H9 (cell line): Measurements from ENCODE around the gene APBB2. TPM values are rescaled to one million over a fixed set of nuclear protein-coding genes. Genes with fewer than 3 reads are reported as not detected.

Experiments
- DNase-seq: peaks from one replicate; pipeline ENCODE4 v3.0.0-alpha.2; 2017
- H2AFZ ChIP-seq: one replicate; pipeline ENCODE4 v1.6.1; 2013; ENCODE audit warnings: mild to moderate bottlenecking, low read length, control low read depth, moderate library complexity
- H2AK5ac ChIP-seq: 2 replicates; pipeline ENCODE4 v1.6.1; 2013; ENCODE audit warnings: low read length, control low read depth, mixed read lengths; ENCODE audit not compliant: insufficient read length
- H2BK120ac ChIP-seq: one replicate; pipeline ENCODE4 v1.6.1; 2013; ENCODE audit warnings: low read depth, mild to moderate bottlenecking, low read length, control low read depth, inconsistent platforms; ENCODE audit not compliant: poor library complexity, severe bottlenecking
- H2BK12ac ChIP-seq: 2 replicates; pipeline ENCODE4 v1.6.1; 2013; ENCODE audit warnings: low read length, control low read depth, mixed read lengths, low read depth; ENCODE audit not compliant: insufficient read length
- H2BK15ac ChIP-seq: 2 replicates; pipeline ENCODE4 v1.6.1; 2013; ENCODE audit warnings: low read depth, low read length, control low read depth
- H2BK20ac ChIP-seq: one replicate; pipeline ENCODE4 v1.6.1; 2013; ENCODE audit warnings: low read depth, mild to moderate bottlenecking, low read length, control low read depth, inconsistent platforms; ENCODE audit not compliant: poor library complexity, severe bottlenecking
- H2BK5ac ChIP-seq: 2 replicates; pipeline ENCODE4 v1.6.1; 2013; ENCODE audit warnings: low read length, control low read depth, mixed read lengths; ENCODE audit not compliant: insufficient read length
- H3K14ac ChIP-seq: 2 replicates; pipeline ENCODE4 v1.6.1; 2013; ENCODE audit warnings: low read length, control low read depth; ENCODE audit not compliant: insufficient read depth
- H3K18ac ChIP-seq: 2 replicates; pipeline ENCODE4 v1.6.1; 2013; ENCODE audit warnings: low read depth, mild to moderate bottlenecking, mixed read lengths, low read length, control low read depth; ENCODE audit not compliant: insufficient read length
- H3K23ac ChIP-seq: 2 replicates; pipeline ENCODE4 v1.6.1; 2013; ENCODE audit warnings: low read length, control low read depth, mixed read lengths, low read depth; ENCODE audit not compliant: insufficient read length
- H3K23me2 ChIP-seq: 2 replicates; pipeline ENCODE4 v1.6.1; 2013; ENCODE audit warnings: low read depth, mild to moderate bottlenecking, mixed read lengths, low read length, control low read depth; ENCODE audit not compliant: insufficient read length, poor library complexity, severe bottlenecking
- H3K27ac ChIP-seq: 2 replicates; pipeline ENCODE4 v1.5.1; 2013; ENCODE audit warnings: low read length, control low read depth, mixed read lengths, low read depth; ENCODE audit not compliant: insufficient read length
- H3K27me3 ChIP-seq: 2 replicates; pipeline ENCODE4 v1.6.1; 2013; ENCODE audit warnings: low read length, control low read depth, inconsistent platforms; ENCODE audit not compliant: insufficient read depth
- H3K4ac ChIP-seq: 2 replicates; pipeline ENCODE4 v1.6.1; 2013; ENCODE audit warnings: low read depth, mild to moderate bottlenecking, control low read depth, inconsistent platforms, low read length, moderate library complexity
- H3K4me1 ChIP-seq: 2 replicates; pipeline ENCODE4 v1.6.1; 2013; ENCODE audit warnings: low read length, control low read depth, inconsistent platforms; ENCODE audit not compliant: insufficient read depth
- H3K4me2 ChIP-seq: 2 replicates; pipeline ENCODE4 v1.6.1; 2013; ENCODE audit warnings: low read length, control low read depth, mixed read lengths; ENCODE audit not compliant: insufficient read length, insufficient read depth
- H3K56ac ChIP-seq: 2 replicates; pipeline ENCODE4 v1.6.1; 2013; ENCODE audit warnings: low read depth, mild to moderate bottlenecking, mixed read lengths, low read length, control low read depth; ENCODE audit not compliant: insufficient read length
- H3K79me1 ChIP-seq: 2 replicates; pipeline ENCODE4 v1.6.1; 2013; ENCODE audit warnings: low read depth, mild to moderate bottlenecking, moderate library complexity, low read length, control low read depth, inconsistent platforms; ENCODE audit not compliant: insufficient read depth, poor library complexity, severe bottlenecking
- H3K79me2 ChIP-seq: 2 replicates; pipeline ENCODE4 v1.6.1; 2013; ENCODE audit warnings: low read length, control low read depth, inconsistent platforms; ENCODE audit not compliant: insufficient read depth
- H3K9ac ChIP-seq: 2 replicates; pipeline ENCODE4 v1.6.1; 2013; ENCODE audit warnings: low read length, control low read depth, mixed read lengths; ENCODE audit not compliant: insufficient read length; ENCODE audit errors: extremely low read depth
- H3K9me3 ChIP-seq: one replicate; pipeline ENCODE4 v1.6.1; 2013; ENCODE audit warnings: low read depth, low read length, inconsistent platforms; ENCODE audit not compliant: control insufficient read depth
- H3T11ph ChIP-seq: one replicate; pipeline ENCODE4 v1.6.1; 2013; ENCODE audit warnings: mild to moderate bottlenecking, low read length, control low read depth, inconsistent platforms
- H4K20me1 ChIP-seq: one replicate; pipeline ENCODE4 v1.6.1; 2013; ENCODE audit not compliant: control insufficient read depth, insufficient read length, insufficient read depth
- H4K5ac ChIP-seq: 2 replicates; pipeline ENCODE4 v1.6.1; 2013; ENCODE audit warnings: low read depth, mild to moderate bottlenecking, mixed read lengths, low read length, control low read depth; ENCODE audit not compliant: insufficient read length
- H4K8ac ChIP-seq: replicated peaks from 2 replicates; pipeline ENCODE4 v1.6.1; 2013; ENCODE audit warnings: low read length, control low read depth, mixed read lengths, low read depth; ENCODE audit not compliant: insufficient read length
- H4K91ac ChIP-seq: 2 replicates; pipeline ENCODE4 v1.6.1; 2013; ENCODE audit warnings: low read depth, mild to moderate bottlenecking, moderate library complexity, mixed read lengths, low read length, control low read depth; ENCODE audit not compliant: insufficient read length
- H3K27ac Mint-ChIP-seq, 3 experiments: 2 replicates in 2 of 3; 3 replicates in 1 of 3; pipeline ENCODE4 v1.8.0; 2020 to 2021; ENCODE audit warnings: mixed read lengths in 3 of 3, mild to moderate bottlenecking in 1 of 3, moderate library complexity in 1 of 3
- H3K27me3 Mint-ChIP-seq: 2 replicates; pipeline ENCODE4 v1.8.0; 2021; ENCODE audit warnings: low read depth, mild to moderate bottlenecking, moderate library complexity, mixed read lengths
- H3K36me3 Mint-ChIP-seq, 3 experiments: 2 replicates in 2 of 3; 3 replicates in 1 of 3; pipeline ENCODE4 v1.8.0; 2020 to 2021; ENCODE audit warnings: low read depth in 3 of 3, mixed read lengths in 3 of 3; ENCODE audit not compliant: insufficient read depth in 1 of 3
- H3K4me1 Mint-ChIP-seq, 2 experiments: 2 replicates each; pipeline ENCODE4 v1.8.0; 2020; ENCODE audit warnings: mixed read lengths in 2 of 2
- H3K4me3 Mint-ChIP-seq, 2 experiments: 2 replicates in 1 of 2; 3 replicates in 1 of 2; pipeline ENCODE4 v1.8.0; 2020 to 2021; ENCODE audit warnings: mild to moderate bottlenecking in 2 of 2, mixed read lengths in 2 of 2, moderate library complexity in 1 of 2
- H3K9me3 Mint-ChIP-seq, 2 experiments: 2 replicates in 1 of 2; 3 replicates in 1 of 2; pipeline ENCODE4 v1.8.0; 2020; ENCODE audit warnings: mild to moderate bottlenecking in 2 of 2, mixed read lengths in 2 of 2, moderate library complexity in 1 of 2
- CTCF ChIP-seq: fragments of 200-600 bp; sonication (generic); conservative IDR thresholded peaks from 3 replicates; pipeline ENCODE4 v1.8.0; 2021; ENCODE audit warnings: antibody characterized with exemption, mild to moderate bottlenecking
- WGBS: extraction: QIAGEN DNeasy Blood & Tissue Kit; methylation state at CpG from one replicate; pipeline ENCODE4 v1.1.7; 2013; ENCODE audit warnings: missing lambda C conversion rate, low lambda C conversion rate, mixed read lengths; ENCODE audit not compliant: insufficient read length; ENCODE audit errors: extremely low coverage; 5-methylcytosine and 5-hydroxymethylcytosine counted together
- total RNA-seq: library from RNA; stranded (reverse); gene quantifications from 2 replicates; pipeline ENCODE4 v1.2.1, GENCODE V29; 2021

The APBB2 gene
- total RNA-seq, 1 experiment from 2014 or later = 39.6 TPM

- Mint-ChIP-seq H3K4me1 (0 out of 4 replicates have a peak, but pooled peaks cover 0 to 2% of the 10 kb centered on the region in 2 experiments), H3K9me3 (no peaks in the 10 kb centered on the region), H3K36me3 (peaks cover 31 to 65% (median 60%) of the 10 kb centered on the region in 3 experiments; a peak in 6 of 7 replicates), H3K27ac (no peak overlapping the region), H3K4me3 (no peak overlapping the region), H3K27me3 (no peaks in the 10 kb centered on the region)
- Histone ChIP-seq H2BK12ac (no peak overlapping the region), H3K4ac (no peak overlapping the region), H3K23ac (no peak overlapping the region), H3K27me3 (no peaks in the 10 kb centered on the region), H3K9me3 (no peaks in the 10 kb centered on the region), H3K79me1 (no peaks in the 10 kb centered on the region), H3K4me1 (no peaks in the 10 kb centered on the region), H2BK20ac (no peak overlapping the region), H3K14ac (no peak overlapping the region), H2AFZ (no peak overlapping the region), H3K56ac (no peak overlapping the region), H2BK120ac (no peak overlapping the region), H4K91ac (no peak overlapping the region), H3K27ac (no peak overlapping the region), H2BK5ac (no peak overlapping the region), H3K79me2 (no peaks in the 10 kb centered on the region; the same call in 1 of the 2 replicates), H2BK15ac (no peak overlapping the region), H3K4me2 (no peak overlapping the region), H4K5ac (no peak overlapping the region), H3K18ac (no peak overlapping the region), H3K9ac (no peak overlapping the region), H2AK5ac (no peak overlapping the region), H3K23me2 (no peaks in the 10 kb centered on the region), H4K20me1 (no peaks in the 10 kb centered on the region), H3T11ph (no peak overlapping the region), H4K8ac (no peak overlapping the region)
- no peak for DNase-seq
- no CpG with 5 or more reads among the region's 18 CpGs for WGBS
- TF ChIP-seq CTCF = no peak
Observed at GRCh38 chr4:40831146-40831907, 383.0 kb downstream of the APBB2 start.
